ENCODE data around the gene IFNGR2. TPM values are rescaled to one million over a fixed set of nuclear protein-coding genes. Genes with fewer than 3 reads are reported as not detected.

The IFNGR2 gene
- polyA plus RNA-seq, 2 of the 4 experiments (the other 2 are of a cell fraction), result 24.2 to 47.2 TPM

- H3K27ac ChIP-seq, result no peak overlapping the region
- DNase-seq (ENCODE audit: low read depth in 1 of 2, low spot score in 1 of 2) (no peak), FAIRE-seq (no peak), ATAC-seq (no peak)
- no peaks in the 10 kb centered on the region for H3K9me3 ChIP-seq
- ChIA-PET CTCF (interaction anchor here (0.6 kb wide), 1 partner anchor 9 kb away, joined by 3 read pairs; no protein-coding TSS in a partner anchor), POLR2A (no interaction called here)
- H3K4me2 ChIP-seq, result no peak overlapping the region
- no peak overlapping the region for H3K4me3 ChIP-seq
- WGBS (ENCODE audit: missing lambda C conversion rate), result 87% methylated on average over 3 of the region's 3 CpGs
- H3K4me1 ChIP-seq, result peaks cover 3% of the 10 kb centered on the region; the same call in 1 of the 3 replicates
- TF ChIP-seq ESRRA (IDR thresholded peaks at IDR 0.05; ENCODE audit: borderline replicate concordance, low read length) (no peak), EHMT2 (IDR thresholded peaks at IDR 0.05; ENCODE audit: low read depth) (no peak), CEBPB (IDR thresholded peaks at IDR 0.05) (no peak), CBX2 (IDR thresholded peaks at IDR 0.05; ENCODE audit: borderline replicate concordance, low read depth) (no peak), HOXA7 (CRISPR knock-in tag; IDR thresholded peaks at IDR 0.05) (no peak), CHD2 (IDR thresholded peaks at IDR 0.05; ENCODE audit: low read length, partially characterized antibody) (no peak), POLR2AphosphoS2 (conservative IDR thresholded peaks at IDR 0.05; ENCODE audit: low read length) (no peak)
Measured at GRCh38 chr21:33397717-33398116, 5.5 kb upstream of the IFNGR2 start.

GRCh38 chr21:33398361-33398760, 4.9 kb upstream of the IFNGR2 start:
- 82% methylated on average over 5 of the region's 5 CpGs for WGBS (ENCODE audit: missing lambda C conversion rate)
- POLR2A ChIA-PET, result interaction anchor here (0.6 kb wide), 1 partner anchor 44 kb away, joined by 3 read pairs; no protein-coding TSS in a partner anchor
- H3K4me3 ChIP-seq, result no peak overlapping the region
- TF ChIP-seq RCOR1 (IDR thresholded peaks at IDR 0.05; ENCODE audit: low read depth, low read length) (no peak), GATA3 (IDR thresholded peaks at IDR 0.05; ENCODE audit: borderline replicate concordance) (no peak), ZFP36 (IDR thresholded peaks at IDR 0.05; ENCODE audit: borderline replicate concordance, partially characterized antibody) (no peak)
- FAIRE-seq (no peak), DNase-seq (ENCODE audit: low read depth in 1 of 2, low spot score in 1 of 2) (no peak), ATAC-seq (no peak)
- H3K4me1 ChIP-seq, result peaks cover 3% of the 10 kb centered on the region; the same call in 1 of the 3 replicates
- no peak overlapping the region for H3K4me2 ChIP-seq
- H3K9me3 ChIP-seq, result no peaks in the 10 kb centered on the region
- CTCF ChIA-PET, result no interaction called here
- no peak overlapping the region for H3K27ac ChIP-seq

- Histone ChIP-seq H3K9me3 (no peaks in the 10 kb centered on the region), H3K4me1 (peaks cover 15% of the 10 kb centered on the region), H3K4me2 (no peak overlapping the region), H3K4me3 (no peak overlapping the region), H3K27ac (no peak overlapping the region)
- no peak for FAIRE-seq
- 88% methylated on average over 6 of the region's 6 CpGs for WGBS (ENCODE audit: missing lambda C conversion rate)
- no peak for ATAC-seq
- CTCF ChIA-PET, result interaction anchor here (0.6 kb wide), 1 partner anchor 23 kb away, joined by 4 read pairs; no protein-coding TSS in a partner anchor
- POLR2A ChIA-PET, result interaction anchor here (0.6 kb wide), 1 partner anchor 17 kb away, joined by 5 read pairs; no protein-coding TSS in a partner anchor
- TF ChIP-seq USF2 (IDR thresholded peaks at IDR 0.05) (no peak), CHD4 (IDR thresholded peaks at IDR 0.05; ENCODE audit: borderline replicate concordance) (no peak), POLR2AphosphoS2 (conservative IDR thresholded peaks at IDR 0.05; ENCODE audit: low read length) (no peak), TFCP2L1 (CRISPR knock-in tag; IDR thresholded peaks at IDR 0.05) (no peak), FOXS1 (CRISPR knock-in tag; IDR thresholded peaks at IDR 0.05) (no peak), PHF8 (IDR thresholded peaks at IDR 0.05; ENCODE audit: borderline replicate concordance, low read depth) (no peak), ELK1 (IDR thresholded peaks at IDR 0.05; ENCODE audit: low read depth, low read length) (no peak), HOXA7 (CRISPR knock-in tag; IDR thresholded peaks at IDR 0.05) (no peak), ZC3H11A (IDR thresholded peaks at IDR 0.05) (no peak), BHLHE40 (IDR thresholded peaks at IDR 0.05; ENCODE audit: low read depth, low read length) (no peak), RNF2 (IDR thresholded peaks at IDR 0.05; ENCODE audit: borderline replicate concordance, low read depth) (no peak), SMC3 (IDR thresholded peaks at IDR 0.05) (no peak), MAX (IDR thresholded peaks at IDR 0.05) (no peak), EP300 (IDR thresholded peaks at IDR 0.05) (no peak), FOSB (CRISPR knock-in tag; IDR thresholded peaks at IDR 0.05) (no peak), RFX5 (IDR thresholded peaks at IDR 0.05) (no peak), JUN (IDR thresholded peaks at IDR 0.05) (no peak), HMGXB4 (CRISPR knock-in tag; IDR thresholded peaks at IDR 0.05; ENCODE audit: borderline replicate concordance) (no peak), EHMT2 (IDR thresholded peaks at IDR 0.05; ENCODE audit: low read depth) (no peak), ZFP36 (IDR thresholded peaks at IDR 0.05; ENCODE audit: borderline replicate concordance, partially characterized antibody) (no peak)
- no peak for DNase-seq (ENCODE audit: low read depth in 1 of 2, low spot score in 1 of 2)
Measured at GRCh38 chr21:33401630-33401992, 1.6 kb upstream of the IFNGR2 start.
